Thyroid gland (tissue), 4 donors: ENCODE results near the gene PIP5K1C.

ENCODE experiments used
- POLR2A ChIP-seq, 2 donors: fragments of 450-650 bp; IDR thresholded peaks; one replicate each; pipeline ENCODE4 v1.6.1; 2017; ENCODE audit warnings: antibody characterized with exemption in 2 of 2, mild to moderate bottlenecking in 2 of 2, moderate library complexity in 1 of 2
- TF ChIP-seq, protein P1 (sequence below), 6 experiments: fragments of 200-600 bp in 3 of 6; fragments of 450-650 bp in 3 of 6; sonication (generic) in 3 of 6; IDR thresholded peaks; one replicate each; pipeline ENCODE4 v1.5.1; 2016 to 2019; ENCODE audit warnings: antibody characterized with exemption in 6 of 6, mild to moderate bottlenecking in 2 of 6, inconsistent platforms in 1 of 6, moderate library complexity in 1 of 6

DNA sequence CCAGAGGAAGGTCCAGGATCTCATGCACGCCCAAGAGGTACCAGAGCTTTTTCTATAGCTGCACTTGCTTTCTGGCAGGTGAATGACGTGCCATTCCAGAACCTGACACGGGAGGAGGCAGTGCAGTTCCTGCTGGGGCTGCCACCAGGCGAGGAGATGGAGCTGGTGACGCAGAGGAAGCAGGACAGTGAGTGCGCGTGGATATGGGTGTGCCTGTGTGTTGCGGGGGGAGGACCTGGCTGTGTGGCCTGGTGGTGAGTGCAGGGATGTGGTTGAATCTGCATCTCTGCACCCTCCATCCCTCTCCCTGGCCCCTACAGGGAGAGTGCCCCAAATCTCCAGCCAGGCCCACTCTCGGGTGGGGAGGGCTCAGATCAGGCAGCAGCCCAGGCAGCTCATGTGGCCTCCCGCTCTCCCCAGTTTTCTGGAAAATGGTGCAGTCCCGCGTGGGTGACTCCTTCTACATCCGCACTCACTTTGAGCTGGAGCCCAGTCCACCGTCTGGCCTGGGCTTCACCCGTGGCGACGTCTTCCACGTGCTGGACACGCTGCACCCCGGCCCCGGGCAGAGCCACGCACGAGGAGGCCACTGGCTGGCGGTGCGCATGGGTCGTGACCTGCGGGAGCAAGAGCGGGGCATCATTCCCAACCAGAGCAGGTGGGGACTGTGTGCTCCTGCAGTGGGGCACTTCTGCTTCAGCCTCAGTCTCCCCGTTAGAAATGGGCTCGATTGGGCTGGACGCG, 38.4 kb upstream of the PIP5K1C start:
- TF ChIP-seq, protein P1, sequence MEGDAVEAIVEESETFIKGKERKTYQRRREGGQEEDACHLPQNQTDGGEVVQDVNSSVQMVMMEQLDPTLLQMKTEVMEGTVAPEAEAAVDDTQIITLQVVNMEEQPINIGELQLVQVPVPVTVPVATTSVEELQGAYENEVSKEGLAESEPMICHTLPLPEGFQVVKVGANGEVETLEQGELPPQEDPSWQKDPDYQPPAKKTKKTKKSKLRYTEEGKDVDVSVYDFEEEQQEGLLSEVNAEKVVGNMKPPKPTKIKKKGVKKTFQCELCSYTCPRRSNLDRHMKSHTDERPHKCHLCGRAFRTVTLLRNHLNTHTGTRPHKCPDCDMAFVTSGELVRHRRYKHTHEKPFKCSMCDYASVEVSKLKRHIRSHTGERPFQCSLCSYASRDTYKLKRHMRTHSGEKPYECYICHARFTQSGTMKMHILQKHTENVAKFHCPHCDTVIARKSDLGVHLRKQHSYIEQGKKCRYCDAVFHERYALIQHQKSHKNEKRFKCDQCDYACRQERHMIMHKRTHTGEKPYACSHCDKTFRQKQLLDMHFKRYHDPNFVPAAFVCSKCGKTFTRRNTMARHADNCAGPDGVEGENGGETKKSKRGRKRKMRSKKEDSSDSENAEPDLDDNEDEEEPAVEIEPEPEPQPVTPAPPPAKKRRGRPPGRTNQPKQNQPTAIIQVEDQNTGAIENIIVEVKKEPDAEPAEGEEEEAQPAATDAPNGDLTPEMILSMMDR (IDR thresholded peaks at IDR 0.05): no peak
- TF ChIP-seq POLR2A (IDR thresholded peaks at IDR 0.05): no peak
